Activated T-helper 2 cell treated with anti-CD3 and anti-CD28 coated beads, Interferon-gamma antibody, Interleukin-2, Interleukin-4, amounts not matched to agents 10 μg/mL and 5 μg/mL and 100 μg/mL, durations not matched to agents 14 hours and 24 hours and 36 hours (primary cell): ENCODE data around the gene PTPRZ1. TPM values are rescaled to one million over a fixed set of nuclear protein-coding genes. Genes with fewer than 3 reads are reported as not detected.

ENCODE experiments used
- DNase-seq: peaks from one replicate; pipeline ENCODE4 v3.0.0; 2021; ENCODE audit warnings: low spot score
- H3K27ac Mint-ChIP-seq: one replicate; pipeline ENCODE4 v1.8.0; 2021; ENCODE audit warnings: mixed read lengths
- H3K27me3 Mint-ChIP-seq: one replicate; pipeline ENCODE4 v1.8.0; 2021; ENCODE audit warnings: low read depth, mixed read lengths
- H3K36me3 Mint-ChIP-seq: one replicate; pipeline ENCODE4 v1.8.0; 2021; ENCODE audit warnings: low read depth, mixed read lengths
- H3K4me1 Mint-ChIP-seq: one replicate; pipeline ENCODE4 v1.8.0; 2021; ENCODE audit warnings: low read depth, mixed read lengths
- H3K4me3 Mint-ChIP-seq: one replicate; pipeline ENCODE4 v1.8.0; 2021; ENCODE audit warnings: low read depth, mild to moderate bottlenecking, moderate library complexity, mixed read lengths
- H3K9me3 Mint-ChIP-seq: one replicate; pipeline ENCODE4 v1.8.0; 2021; ENCODE audit warnings: mixed read lengths
- intact Hi-C: fragments of 100-400 bp; cut with micrococcal nuclease; formaldehyde crosslinking; loops from one replicate; pipeline ENCODE4 v1.15.1; 2023
- total RNA-seq: library from RNA; stranded (reverse); gene quantifications from 2 replicates; pipeline ENCODE4 v1.2.3, GENCODE V29; 2022

Gene PTPRZ1
- total RNA-seq, 1 donor from 2014 or later, result not detected

- intact Hi-C loops, result no loop called here
- H3K27ac Mint-ChIP-seq, result no peak overlapping the region
- no peaks in the 10 kb centered on the region for H3K4me1 Mint-ChIP-seq
- no peak overlapping the region for H3K4me3 Mint-ChIP-seq
- no peaks in the 10 kb centered on the region for H3K27me3 Mint-ChIP-seq
- H3K36me3 Mint-ChIP-seq, result no peaks in the 10 kb centered on the region
- no peaks in the 10 kb centered on the region for H3K9me3 Mint-ChIP-seq
- no peak for DNase-seq
Observed at GRCh38 chr7:121908042-121908441, 35.1 kb downstream of the PTPRZ1 start.

GRCh38 chr7:121909716-121910345 lies 36.9 kb downstream of the PTPRZ1 start:
- no peak overlapping the region for H3K27ac Mint-ChIP-seq
- H3K36me3 Mint-ChIP-seq, result no peaks in the 10 kb centered on the region
- H3K9me3 Mint-ChIP-seq, result no peaks in the 10 kb centered on the region
- no peaks in the 10 kb centered on the region for H3K27me3 Mint-ChIP-seq
- intact Hi-C loops, result no loop called here
- H3K4me1 Mint-ChIP-seq, result no peaks in the 10 kb centered on the region
- no peak overlapping the region for H3K4me3 Mint-ChIP-seq
- DNase-seq, result no peak

DNA sequence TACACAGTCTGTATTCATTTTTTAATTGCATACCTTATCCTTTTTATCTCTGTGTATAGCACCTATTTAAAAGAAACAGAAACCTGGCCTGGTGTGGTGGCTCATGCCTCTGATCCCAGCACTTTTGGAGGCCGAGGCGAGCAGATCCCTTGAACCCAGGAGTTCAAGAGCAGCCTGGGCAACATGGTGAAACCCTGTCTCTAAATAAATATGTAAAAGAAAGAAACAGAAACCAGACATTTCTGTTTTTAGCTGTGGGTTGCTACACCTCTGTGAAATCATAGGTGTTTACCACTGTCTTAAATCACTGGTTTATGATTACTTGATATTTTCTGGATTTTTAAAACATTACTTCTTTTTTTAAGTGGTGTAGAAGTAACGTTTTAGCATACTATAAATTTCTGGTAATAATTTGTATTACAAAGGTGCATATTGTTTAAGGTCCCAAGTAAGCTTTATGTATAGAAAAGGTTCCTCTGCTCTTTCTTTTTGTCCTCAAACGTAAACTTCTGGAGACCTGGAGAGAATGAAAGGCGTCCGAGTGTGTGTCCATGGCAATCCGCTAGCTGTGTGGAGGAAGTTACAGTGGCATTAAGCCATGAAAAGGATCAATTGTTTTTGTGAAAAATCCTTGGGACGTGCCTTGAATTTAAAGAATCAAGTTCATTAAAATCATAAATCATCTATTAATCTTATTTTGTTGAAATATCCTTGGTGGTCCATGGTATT lies 41.1 kb downstream of the PTPRZ1 start:
- H3K4me1 Mint-ChIP-seq, result no peaks in the 10 kb centered on the region
- no peak for DNase-seq
- intact Hi-C loops, result no loop called here
- H3K27ac Mint-ChIP-seq, result no peak overlapping the region
- no peaks in the 10 kb centered on the region for H3K9me3 Mint-ChIP-seq
- H3K36me3 Mint-ChIP-seq, result no peaks in the 10 kb centered on the region
- no peak overlapping the region for H3K4me3 Mint-ChIP-seq
- H3K27me3 Mint-ChIP-seq, result no peaks in the 10 kb centered on the region

GRCh38 chr7:121914676-121915279 lies 41.8 kb downstream of the PTPRZ1 start:
- intact Hi-C loops, result no loop called here
- H3K27ac Mint-ChIP-seq, result no peak overlapping the region
- no peak for DNase-seq
- no peaks in the 10 kb centered on the region for H3K9me3 Mint-ChIP-seq
- no peaks in the 10 kb centered on the region for H3K36me3 Mint-ChIP-seq
- H3K27me3 Mint-ChIP-seq, result no peaks in the 10 kb centered on the region
- H3K4me3 Mint-ChIP-seq, result no peak overlapping the region
- H3K4me1 Mint-ChIP-seq, result no peaks in the 10 kb centered on the region

DNA sequence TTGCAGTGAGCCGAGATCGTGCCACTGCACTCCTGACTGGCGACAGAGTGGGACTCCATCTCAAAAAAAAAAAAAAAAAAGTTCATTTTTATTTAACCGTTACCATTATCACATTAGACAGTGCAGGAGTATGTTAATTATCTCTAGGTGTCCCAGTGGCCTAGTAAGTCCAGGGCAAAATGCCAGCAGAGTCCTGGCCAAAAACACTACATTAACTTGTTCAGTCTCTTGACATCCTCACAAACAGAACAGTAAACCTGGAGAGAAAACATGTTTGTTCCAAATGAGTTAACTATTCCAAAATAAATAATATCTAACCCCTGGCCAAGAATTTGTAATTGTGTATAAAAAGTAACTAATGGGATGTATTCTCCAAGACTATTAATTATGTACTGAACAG lies 43.2 kb downstream of the PTPRZ1 start:
- H3K4me3 Mint-ChIP-seq, result no peak overlapping the region
- H3K27me3 Mint-ChIP-seq, result no peaks in the 10 kb centered on the region
- no peak overlapping the region for H3K27ac Mint-ChIP-seq

GRCh38 chr7:121919986-121920385 lies 47.0 kb downstream of the PTPRZ1 start:
- no peak for DNase-seq
- Mint-ChIP-seq H3K27ac (no peak overlapping the region), H3K9me3 (no peaks in the 10 kb centered on the region), H3K36me3 (no peaks in the 10 kb centered on the region), H3K4me3 (no peak overlapping the region), H3K27me3 (no peaks in the 10 kb centered on the region), H3K4me1 (no peaks in the 10 kb centered on the region)
- intact Hi-C loops, result no loop called here

More for the DNA sequence above, 43.2 kb downstream of the PTPRZ1 start:
- Mint-ChIP-seq H3K9me3 (no peaks in the 10 kb centered on the region), H3K36me3 (no peaks in the 10 kb centered on the region), H3K4me1 (no peaks in the 10 kb centered on the region)
- intact Hi-C loops, result no loop called here
- DNase-seq, result no peak

GRCh38 chr7:121924269-121925186 lies 51.6 kb downstream of the PTPRZ1 start:
- Mint-ChIP-seq H3K9me3 (no peaks in the 10 kb centered on the region), H3K27me3 (no peaks in the 10 kb centered on the region), H3K27ac (no peak overlapping the region), H3K4me1 (no peaks in the 10 kb centered on the region), H3K36me3 (no peaks in the 10 kb centered on the region), H3K4me3 (no peak overlapping the region)
- DNase-seq, result no peak
- intact Hi-C loops, result no loop called here

- no peaks in the 10 kb centered on the region for H3K4me1 Mint-ChIP-seq
- intact Hi-C loops, result no loop called here
Observed at GRCh38 chr7:121931149-121931902, 58.4 kb downstream of the PTPRZ1 start.

DNA sequence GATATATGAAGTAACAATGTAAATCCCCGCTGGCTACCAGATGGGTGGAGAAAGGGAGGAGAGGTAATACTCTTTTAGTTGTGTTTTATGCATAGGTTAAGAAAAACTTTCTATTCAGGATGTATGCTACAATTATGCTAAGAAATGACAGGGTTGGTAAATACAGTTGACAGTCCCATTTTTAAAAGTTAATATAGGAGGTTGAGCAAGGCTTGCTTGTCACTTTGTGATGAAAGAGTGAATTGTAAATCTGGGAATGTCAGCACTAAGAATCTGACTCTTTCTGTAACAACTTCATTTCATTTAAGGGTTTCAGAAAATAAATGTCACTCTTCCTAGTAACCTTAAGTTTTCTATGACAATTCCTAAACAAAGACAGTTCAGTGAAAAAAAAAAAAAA lies 59.8 kb downstream of the PTPRZ1 start:
- DNase-seq, result no peak
- no peaks in the 10 kb centered on the region for H3K36me3 Mint-ChIP-seq
- H3K27ac Mint-ChIP-seq, result no peak overlapping the region
- H3K4me1 Mint-ChIP-seq, result no peaks in the 10 kb centered on the region
- intact Hi-C loops, result no loop called here
- no peaks in the 10 kb centered on the region for H3K27me3 Mint-ChIP-seq
- H3K9me3 Mint-ChIP-seq, result no peaks in the 10 kb centered on the region
- no peak overlapping the region for H3K4me3 Mint-ChIP-seq

More at GRCh38 chr7:121931149-121931902, 58.4 kb downstream of the PTPRZ1 start:
- no peaks in the 10 kb centered on the region for H3K27me3 Mint-ChIP-seq
- no peak overlapping the region for H3K4me3 Mint-ChIP-seq
- H3K9me3 Mint-ChIP-seq, result no peaks in the 10 kb centered on the region
- no peak for DNase-seq
- no peak overlapping the region for H3K27ac Mint-ChIP-seq
- no peaks in the 10 kb centered on the region for H3K36me3 Mint-ChIP-seq

GRCh38 chr7:121936951-121937623 lies 64.1 kb downstream of the PTPRZ1 start:
- Mint-ChIP-seq H3K4me3 (no peak overlapping the region), H3K4me1 (no peaks in the 10 kb centered on the region), H3K36me3 (no peaks in the 10 kb centered on the region), H3K27me3 (no peaks in the 10 kb centered on the region), H3K27ac (no peak overlapping the region), H3K9me3 (no peaks in the 10 kb centered on the region)
- intact Hi-C loops, result no loop called here
- no peak for DNase-seq

GRCh38 chr7:121938429-121938996 lies 65.6 kb downstream of the PTPRZ1 start:
- intact Hi-C loops, result no loop called here
- H3K4me1 Mint-ChIP-seq, result no peaks in the 10 kb centered on the region
- no peak for DNase-seq
- no peak overlapping the region for H3K4me3 Mint-ChIP-seq
- no peaks in the 10 kb centered on the region for H3K36me3 Mint-ChIP-seq
- H3K27me3 Mint-ChIP-seq, result no peaks in the 10 kb centered on the region
- no peak overlapping the region for H3K27ac Mint-ChIP-seq
- H3K9me3 Mint-ChIP-seq, result no peaks in the 10 kb centered on the region
